Pancreas (tissue), 10 donors: Measurements from ENCODE around the gene SCN8A. TPM values are rescaled to one million over a fixed set of nuclear protein-coding genes. Genes with fewer than 3 reads are reported as not detected.

Source experiments
- ATAC-seq, 4 donors: fragments of 200-7000 bp; cut with Tn5 transposase; one replicate each; pipeline versions ENCODE4 v1.8.0 to v1.9.1; 2020; ENCODE audit warnings: mild to moderate bottlenecking in 4 of 4, moderate library complexity in 4 of 4
- DNase-seq, 6 donors: peaks; one replicate each; pipeline ENCODE4 v3.0.0-alpha.2; 2020
- FAIRE-seq: peaks from 2 replicates; lab custom pipeline; 2012; peaks lifted over from hg19 to GRCh38; lab: Jason Lieb, UNC
- H3K27ac ChIP-seq, 4 donors: fragments of 200-600 bp; sonication (generic); 1 replicate in 3 of 4; 2 replicates in 1 of 4; pipeline versions ENCODE4 v1.5.0 to v1.8.0; 2020
- H3K27me3 ChIP-seq, 4 donors: fragments of 200-600 bp; one replicate each; pipeline ENCODE4 v1.8.0; 2021
- H3K36me3 ChIP-seq, 3 donors: fragments of 200-600 bp; sonication (generic) in 1 of 3; one replicate each; pipeline versions ENCODE4 v1.5.0 to v1.8.0; 2020 to 2021
- H3K4me1 ChIP-seq, 3 donors: fragments of 200-600 bp; one replicate each; pipeline ENCODE4 v1.8.0; 2021
- H3K4me3 ChIP-seq, 4 donors: fragments of 200-600 bp; sonication (generic) in 2 of 4; one replicate each; pipeline versions ENCODE4 v1.5.0 to v1.8.0; 2020 to 2021
- H3K9me3 ChIP-seq, 4 donors: fragments of 200-600 bp; one replicate each; pipeline ENCODE4 v1.8.0; 2021
- WGBS, 2 donors: extraction: QIAGEN DNeasy Blood & Tissue Kit; methylation state at CpG; one replicate each; pipeline ENCODE4 v1.1.7; 2013; 5-methylcytosine and 5-hydroxymethylcytosine counted together
- intact Hi-C, 3 donors: fragments of 100-400 bp; cut with DNase I; formaldehyde crosslinking; loops; one replicate each; pipeline versions ENCODE4 v1.11.1 to v1.14.2; 2022
- polyA plus RNA-seq, 2 donors: library from polyadenylated mRNA; stranded (reverse); fragments of 200-250 nt; gene quantifications; one replicate each; pipeline ENCODE4 v1.2.3, GENCODE V29; 2013
- total RNA-seq, 6 donors: library from RNA; stranded (reverse); fragmentation: NEBNext Ultra II Directional in 4 of 6; extraction: Animal tissue kit (Norgen Biotek cat#: 25700) in 4 of 6; gene quantifications; one replicate each; pipeline versions ENCODE4 v1.2.1 to v1.2.4, GENCODE V29; 2021 to 2023
- TF ChIP-seq, protein P1 (sequence below), 4 donors: fragments of 200-600 bp; sonication (generic) in 3 of 4; IDR thresholded peaks; one replicate each; pipeline versions ENCODE4 v1.5.0 to v1.8.0; 2021; ENCODE audit warnings: antibody characterized with exemption in 4 of 4
- donor health status: healthy with polysubstance abuse.
- donor health status: DM: no; HTN: no; CAD: no; lungs with moderate emphysema.
- donor health status: DM: no; HTN: no; CAD: no.
- donor health status: control.
- donor health status: control.
- donor health status: Bipolar disorder and iron deficiency.
- donor health status: DM: yes; HTN: yes; CAD: no.
- donor health status: DM: no; HTN: no; CAD: no.
- donor health status: DM: no; HTN: no; CAD: no.
- donor health status: DM: yes; HTN: yes; CAD: no.

SCN8A gene
- total and polyA plus RNA-seq, 8 donors = 1.9 to 3.2 (median 2.3) TPM

DNA sequence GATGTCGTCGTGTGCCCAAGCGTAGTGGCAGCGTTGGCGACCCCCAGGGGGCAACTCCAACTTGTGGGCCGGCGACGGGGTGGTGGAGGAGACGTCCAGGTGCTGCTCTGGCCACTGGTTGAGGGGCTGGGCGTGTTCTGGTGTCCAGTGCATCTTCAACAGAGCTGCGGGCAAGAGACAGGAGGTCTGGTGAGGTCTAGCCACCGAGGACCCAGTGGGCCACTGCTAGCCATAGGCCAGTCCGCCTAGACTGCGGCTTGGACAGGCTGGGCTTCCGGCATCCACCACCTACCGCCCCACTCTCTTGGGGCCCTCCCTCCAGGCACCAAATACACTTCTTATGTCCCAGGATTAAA is 231.2 kb downstream of the SCN8A start:
- Histone ChIP-seq H3K27ac (no peak overlapping the region), H3K4me3 (no peak overlapping the region), H3K36me3 (no peaks in the 10 kb centered on the region), H3K4me1 (no peaks in the 10 kb centered on the region), H3K9me3 (no peaks in the 10 kb centered on the region), H3K27me3 (no peaks in the 10 kb centered on the region)
- FAIRE-seq (no peak), DNase-seq (no peak), ATAC-seq (no peak)
- 94% methylated on average over 16 of the region's 16 CpGs for WGBS, 2 donors
- intact Hi-C loops = loop anchor here in 1 of 3 donors (10.0 kb wide), 1 partner anchor 397 kb away; the partner anchor contains the start of gene SLC4A8
- TF ChIP-seq, protein P1, sequence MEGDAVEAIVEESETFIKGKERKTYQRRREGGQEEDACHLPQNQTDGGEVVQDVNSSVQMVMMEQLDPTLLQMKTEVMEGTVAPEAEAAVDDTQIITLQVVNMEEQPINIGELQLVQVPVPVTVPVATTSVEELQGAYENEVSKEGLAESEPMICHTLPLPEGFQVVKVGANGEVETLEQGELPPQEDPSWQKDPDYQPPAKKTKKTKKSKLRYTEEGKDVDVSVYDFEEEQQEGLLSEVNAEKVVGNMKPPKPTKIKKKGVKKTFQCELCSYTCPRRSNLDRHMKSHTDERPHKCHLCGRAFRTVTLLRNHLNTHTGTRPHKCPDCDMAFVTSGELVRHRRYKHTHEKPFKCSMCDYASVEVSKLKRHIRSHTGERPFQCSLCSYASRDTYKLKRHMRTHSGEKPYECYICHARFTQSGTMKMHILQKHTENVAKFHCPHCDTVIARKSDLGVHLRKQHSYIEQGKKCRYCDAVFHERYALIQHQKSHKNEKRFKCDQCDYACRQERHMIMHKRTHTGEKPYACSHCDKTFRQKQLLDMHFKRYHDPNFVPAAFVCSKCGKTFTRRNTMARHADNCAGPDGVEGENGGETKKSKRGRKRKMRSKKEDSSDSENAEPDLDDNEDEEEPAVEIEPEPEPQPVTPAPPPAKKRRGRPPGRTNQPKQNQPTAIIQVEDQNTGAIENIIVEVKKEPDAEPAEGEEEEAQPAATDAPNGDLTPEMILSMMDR (IDR thresholded peaks at IDR 0.05) = no peak

DNA sequence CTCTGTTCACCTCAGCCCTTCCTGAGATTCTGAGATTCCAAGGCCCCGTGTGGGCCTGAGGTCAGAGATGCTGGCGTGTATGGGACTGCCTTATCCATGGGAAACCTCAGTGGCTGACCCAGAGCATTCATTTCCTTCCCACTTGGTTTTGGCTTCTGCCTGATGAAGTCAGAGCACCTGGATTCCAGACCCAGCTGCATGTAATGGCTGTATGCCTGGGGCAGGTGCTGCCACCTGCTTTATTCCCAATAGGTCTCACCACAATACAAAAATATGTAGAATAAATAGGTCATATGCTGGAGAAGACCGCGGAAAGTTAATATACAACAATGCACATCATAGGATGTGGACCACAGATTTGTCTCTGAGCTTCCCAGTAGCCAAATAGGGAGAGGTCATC is 231.9 kb downstream of the SCN8A start:
- 32 to 45% methylated on average over 4 of the region's 4 CpGs for WGBS, 2 donors

DNA sequence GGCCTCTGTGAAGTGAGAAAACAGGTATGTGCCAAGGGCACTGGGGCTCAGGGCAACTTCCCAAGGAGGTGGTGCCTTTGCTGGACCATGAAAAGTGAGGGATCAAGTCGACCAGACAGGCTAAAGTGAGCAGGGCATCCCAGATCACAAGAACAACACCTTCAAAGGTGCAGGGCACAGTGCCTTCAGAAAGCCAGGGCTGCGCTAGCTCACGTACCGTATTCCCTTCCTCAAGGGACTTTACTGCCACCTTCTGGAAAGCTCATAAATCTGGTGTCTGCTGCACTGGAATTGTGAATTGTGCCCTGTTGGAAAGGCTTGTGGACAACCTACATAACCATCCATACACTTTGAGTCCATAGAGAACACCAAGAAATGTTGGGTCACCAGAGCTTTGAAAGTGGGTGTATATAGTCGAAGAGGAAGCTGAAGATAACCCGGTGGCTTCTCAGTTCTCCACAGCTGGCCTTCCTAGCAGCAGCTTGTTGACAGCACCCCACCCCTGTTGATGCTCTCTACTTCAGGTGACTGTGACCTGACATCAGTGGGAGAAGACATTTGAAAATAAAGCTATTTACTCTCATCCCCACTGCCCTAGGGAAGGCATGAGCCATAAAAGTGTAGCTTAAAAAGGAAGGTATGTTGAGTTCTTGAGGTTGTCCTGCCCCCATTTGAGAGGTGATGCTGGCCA is 233.0 kb downstream of the SCN8A start:
- H3K27me3 ChIP-seq = no peaks in the 10 kb centered on the region
- ATAC-seq = peak; percentile 66 to 78 (median 74)

More for the DNA sequence above, 231.9 kb downstream of the SCN8A start:
- no peaks in the 10 kb centered on the region for H3K27me3 ChIP-seq
- H3K4me1 ChIP-seq = no peaks in the 10 kb centered on the region
- H3K36me3 ChIP-seq = no peaks in the 10 kb centered on the region
- intact Hi-C loops = loop anchor here in 1 of 3 donors (10.0 kb wide), 1 partner anchor 398 kb away; the partner anchor contains the start of gene SLC4A8
- DNase-seq = peak in 3 of 6 donors; percentile 51 to 61 (median 56)
- TF ChIP-seq, protein P1 (IDR thresholded peaks at IDR 0.05) = no peak
- no peak for FAIRE-seq
- peak overlapping the region in 1 of 4 donors; percentile 30 for H3K27ac ChIP-seq
- peak; percentile 26 to 52 (median 41) for ATAC-seq
- H3K4me3 ChIP-seq = no peak overlapping the region
- H3K9me3 ChIP-seq = no peaks in the 10 kb centered on the region

DNA sequence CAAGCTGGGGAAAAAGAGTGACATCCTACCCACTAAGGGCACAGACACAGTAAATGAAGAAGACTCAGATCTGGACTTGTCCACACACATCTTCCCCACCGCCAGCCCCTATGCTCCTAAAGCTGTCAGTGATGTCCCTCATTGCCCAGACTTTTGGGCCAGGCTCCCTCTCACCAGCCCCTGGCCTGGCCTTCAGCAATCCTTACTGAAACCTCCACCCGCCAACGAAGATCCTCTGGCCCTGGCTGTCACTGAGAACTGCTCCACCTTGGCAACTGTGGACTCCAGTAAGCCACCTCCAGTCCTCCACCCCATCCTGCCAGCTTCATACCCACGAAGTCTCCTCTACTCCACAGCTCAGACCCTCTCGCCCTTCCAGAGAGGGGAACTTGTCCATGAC is 234.2 kb downstream of the SCN8A start:
- no peaks in the 10 kb centered on the region for H3K4me1 ChIP-seq
- no peak overlapping the region for H3K27ac ChIP-seq
- no peak for FAIRE-seq
- no peak overlapping the region for H3K4me3 ChIP-seq
- H3K9me3 ChIP-seq = no peaks in the 10 kb centered on the region
- no peaks in the 10 kb centered on the region for H3K36me3 ChIP-seq
- ATAC-seq = no peak
- H3K27me3 ChIP-seq = no peaks in the 10 kb centered on the region
- intact Hi-C loops = loop anchor here in 1 of 3 donors (10.0 kb wide), 1 partner anchor 400 kb away; the partner anchor contains the start of gene SLC4A8
- no peak for DNase-seq
- WGBS, 2 donors = 72 to 84% methylated on average over 5 of the region's 5 CpGs
- TF ChIP-seq, protein P1 (IDR thresholded peaks at IDR 0.05) = no peak

More for the DNA sequence above, 233.0 kb downstream of the SCN8A start:
- Histone ChIP-seq H3K27ac (peak overlapping the region in 1 of 4 donors; percentile 30), H3K4me1 (no peaks in the 10 kb centered on the region), H3K36me3 (no peaks in the 10 kb centered on the region), H3K4me3 (no peak overlapping the region), H3K9me3 (no peaks in the 10 kb centered on the region)
- DNase-seq = peak in 4 of 6 donors; percentile 52 to 66 (median 56)
- FAIRE-seq = no peak
- intact Hi-C loops = loop anchor here in 1 of 3 donors (10.0 kb wide), 1 partner anchor 399 kb away; the partner anchor contains the start of gene SLC4A8
- 13 to 18% methylated on average over 6 of the region's 6 CpGs for WGBS, 2 donors
- TF ChIP-seq, protein P1 (IDR thresholded peaks at IDR 0.05) = peak in 3 of 4 donors; percentile 22 to 50 (median 44)

DNA sequence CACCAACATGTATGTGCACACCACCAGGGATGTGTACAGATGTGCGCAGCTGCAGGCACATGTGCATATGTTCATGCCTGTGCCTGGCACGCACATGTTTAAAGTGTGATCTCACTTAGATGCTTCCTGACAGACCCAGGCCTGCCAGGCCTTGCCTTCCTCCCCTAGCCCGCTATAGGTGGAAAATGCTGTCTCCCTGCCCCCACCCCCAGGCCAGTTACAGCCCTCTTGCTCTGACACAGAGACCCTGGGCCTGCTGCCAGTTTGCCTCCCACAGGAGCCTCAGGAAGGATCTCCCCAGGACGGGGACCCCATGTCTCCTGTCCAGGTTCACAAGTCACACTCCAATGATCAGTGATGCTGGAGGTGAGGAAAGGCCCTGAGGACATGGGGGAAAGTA is 235.8 kb downstream of the SCN8A start:
- Histone ChIP-seq H3K4me1 (no peaks in the 10 kb centered on the region), H3K4me3 (no peak overlapping the region), H3K36me3 (no peaks in the 10 kb centered on the region), H3K27me3 (no peaks in the 10 kb centered on the region), H3K9me3 (no peaks in the 10 kb centered on the region), H3K27ac (no peak overlapping the region)
- intact Hi-C loops = loop anchor here in 1 of 3 donors (10.0 kb wide), 1 partner anchor 402 kb away; the partner anchor contains the start of gene SLC4A8
- ATAC-seq = no peak
- WGBS, 2 donors = 81 to 83% methylated on average over 4 of the region's 4 CpGs
- DNase-seq = no peak
- no peak for FAIRE-seq
- TF ChIP-seq, protein P1 (IDR thresholded peaks at IDR 0.05) = no peak
